HG02981 (cell line): ENCODE measurements around the gene ZBTB22.

Experiments used
- ATAC-seq: cut with Tn5 transposase; IDR thresholded peaks from one replicate; pipeline ENCODE4 v1.9.1; 2021; ENCODE audit warnings: mild to moderate bottlenecking, moderate library complexity; ENCODE audit not compliant: unreplicated experiment

The ZBTB22 gene

DNA sequence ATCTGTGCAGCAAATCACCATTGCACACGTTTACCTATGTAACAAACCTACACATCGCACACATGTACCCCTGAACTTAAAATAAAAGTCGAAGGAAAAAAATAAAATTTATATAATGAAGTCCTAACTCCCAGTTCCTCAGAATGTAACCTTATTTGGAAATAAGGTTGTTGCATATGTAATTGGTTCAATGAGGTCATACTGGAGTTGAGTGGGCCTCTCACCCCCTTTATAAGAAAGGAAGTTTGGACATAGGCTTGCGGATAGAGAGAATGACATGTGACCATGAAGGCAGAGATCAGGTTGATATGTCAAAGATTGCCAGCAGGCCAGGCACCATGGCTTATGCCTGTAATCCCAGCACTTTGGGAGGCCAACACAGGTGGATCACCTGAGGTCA lies 16.1 kb upstream of the ZBTB22 start:
- ATAC-seq = no peak

DNA sequence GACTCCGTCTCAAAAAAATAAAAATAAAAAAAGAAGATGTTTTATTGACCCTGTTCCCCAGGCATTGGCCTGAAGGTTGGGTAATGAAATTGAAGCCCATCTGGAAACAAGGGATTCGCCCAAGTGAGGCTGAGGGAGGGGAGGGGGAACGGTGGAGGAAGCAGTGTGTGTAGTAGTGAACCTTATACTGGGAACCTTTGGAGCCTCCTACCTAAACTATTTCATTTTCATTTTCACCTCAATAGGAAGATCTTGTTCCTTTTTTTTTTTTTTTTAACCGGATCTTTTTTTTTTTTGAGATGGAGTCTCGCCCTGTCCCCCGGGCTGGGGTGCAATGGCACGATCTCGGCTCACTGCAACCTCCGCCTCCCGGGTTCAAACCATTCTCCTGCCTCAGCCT lies 13.2 kb upstream of the ZBTB22 start:
- ATAC-seq = no peak

GRCh38 chr6:33329058-33329457 lies 11.5 kb upstream of the ZBTB22 start:
- no peak for ATAC-seq

GRCh38 chr6:33324125-33324524 lies 6.6 kb upstream of the ZBTB22 start:
- ATAC-seq = no peak

DNA sequence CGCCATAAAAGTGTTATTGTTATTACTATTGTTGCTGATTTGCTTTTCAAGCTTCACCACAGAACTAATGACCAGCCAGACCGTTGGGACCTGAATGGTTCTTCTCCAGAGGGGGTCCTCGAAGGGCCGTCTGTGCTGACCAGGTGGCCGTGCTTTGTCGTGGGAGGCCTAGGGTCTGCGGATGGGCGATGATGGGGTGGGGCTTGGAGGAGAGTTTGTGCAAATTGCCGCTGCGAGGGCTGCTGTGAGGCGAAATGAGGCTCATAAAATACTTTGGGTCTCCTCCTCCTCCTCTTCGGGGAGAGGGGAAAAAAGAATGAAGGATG lies 6.0 kb upstream of the ZBTB22 start:
- ATAC-seq = no peak

DNA sequence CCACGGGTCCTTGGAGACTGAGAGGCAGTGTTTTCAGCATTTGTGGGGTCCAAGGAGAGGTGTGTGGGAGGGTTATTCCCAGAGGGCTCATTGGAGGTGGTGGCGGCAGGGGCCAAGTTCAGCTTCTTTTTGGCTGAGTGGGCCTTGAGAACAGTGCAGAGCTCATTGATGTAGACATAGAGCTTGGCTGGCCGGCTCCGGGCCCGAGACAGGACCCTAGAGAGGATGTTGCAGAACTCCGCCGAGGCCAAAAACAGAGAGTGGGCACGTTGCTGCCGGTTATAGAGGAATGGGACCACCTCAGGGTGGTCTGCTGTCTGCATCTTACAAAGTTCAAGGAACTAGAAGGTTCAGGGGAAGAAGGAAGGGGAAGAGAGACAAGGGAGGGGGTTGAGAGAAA lies 3.7 kb upstream of the ZBTB22 start:
- no peak for ATAC-seq

- no peak for ATAC-seq
Observed at GRCh38 chr6:33320315-33321181, 3.0 kb upstream of the ZBTB22 start.

- no peak for ATAC-seq
Observed at GRCh38 chr6:33319939-33320314, 2.4 kb upstream of the ZBTB22 start.

DNA sequence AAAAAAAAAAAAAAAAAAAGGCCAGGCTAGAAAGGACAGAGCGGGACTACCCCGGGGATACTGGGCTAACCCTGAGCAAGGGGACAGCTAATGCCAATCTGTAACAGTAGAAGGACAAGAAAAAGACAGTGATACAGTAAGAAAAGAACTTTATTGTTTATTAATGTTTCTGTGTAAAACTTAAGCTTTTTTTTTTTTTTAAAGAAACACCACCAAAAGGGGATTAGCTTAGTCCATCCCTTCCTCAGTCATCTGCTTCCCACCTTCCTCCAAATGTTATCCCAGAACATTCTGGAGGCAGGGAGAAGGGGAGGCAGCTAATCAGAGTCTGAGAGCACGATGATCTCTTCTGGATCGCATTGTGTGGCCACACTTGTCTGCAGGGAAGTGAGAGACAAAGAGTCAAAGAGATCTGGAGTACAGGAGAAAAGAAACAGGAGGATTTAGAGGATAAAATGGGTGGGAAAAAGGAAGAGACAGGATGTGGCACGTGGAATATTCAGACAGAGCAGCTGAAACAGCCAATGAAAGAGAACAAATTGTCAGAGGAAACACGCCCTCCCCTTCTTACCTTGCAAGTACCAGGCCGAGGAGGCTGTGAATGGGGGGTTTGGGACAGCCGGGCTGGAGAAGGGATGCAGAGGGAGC lies 1.0 kb upstream of the ZBTB22 start:
- no peak for ATAC-seq

DNA sequence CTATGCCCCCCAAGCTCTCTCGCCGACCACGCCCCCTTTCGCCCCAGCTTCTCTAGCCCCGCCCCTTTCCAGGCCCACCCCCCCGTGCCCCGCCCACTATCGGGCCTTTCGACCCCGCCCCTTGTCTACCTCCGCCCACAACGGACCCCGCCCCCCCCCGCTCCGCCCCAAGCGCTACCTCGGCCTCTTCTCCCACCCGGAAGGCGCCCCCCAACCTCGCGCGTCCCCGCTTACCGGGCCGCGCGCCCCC lies 200 bp downstream of the ZBTB22 start:
- no peak for ATAC-seq

GRCh38 chr6:33316603-33317418 lies 733 bp downstream of the ZBTB22 start:
- no peak for ATAC-seq

GRCh38 chr6:33315793-33316602 lies 1.5 kb downstream of the ZBTB22 start:
- no peak for ATAC-seq

DNA sequence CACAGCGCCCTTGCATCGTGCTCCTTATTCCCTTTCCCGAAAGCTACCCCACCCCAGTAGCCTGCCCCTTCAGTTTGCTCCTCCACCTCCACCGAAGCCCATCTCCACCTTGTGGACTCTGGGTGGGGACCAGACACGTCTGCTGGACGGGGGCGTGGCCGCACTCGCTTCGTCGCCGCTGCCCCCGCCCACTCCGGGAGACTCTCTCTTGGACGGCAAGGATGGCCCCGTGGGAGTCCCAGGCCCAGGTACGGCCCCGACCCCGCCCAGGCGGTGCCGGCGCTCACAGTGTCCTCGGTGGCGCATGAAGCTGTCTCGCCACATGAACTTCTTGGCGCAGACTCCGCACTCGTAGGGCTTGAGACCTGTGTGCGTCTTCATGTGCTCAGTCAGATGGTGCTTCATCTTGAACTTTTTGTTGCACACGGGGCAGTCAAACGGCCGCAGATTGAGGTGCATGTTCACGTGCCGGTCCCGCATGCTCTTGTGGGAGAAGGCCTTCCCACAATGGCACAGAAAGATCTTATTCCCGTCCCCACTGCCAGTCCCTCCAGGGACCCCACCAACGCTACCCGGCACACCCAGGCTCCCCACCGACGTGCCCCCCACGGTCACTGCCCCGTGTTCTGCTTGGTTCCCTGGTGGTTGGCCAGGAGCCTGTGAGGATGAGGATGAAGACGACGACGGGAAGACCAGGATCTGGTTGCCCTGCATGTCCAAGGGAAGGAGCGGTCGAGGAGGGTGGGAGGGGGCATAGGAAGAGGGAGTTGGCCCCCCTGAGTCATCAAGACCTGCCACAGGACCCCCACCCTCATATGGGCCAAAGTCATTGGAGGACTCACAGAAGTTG lies 2.4 kb downstream of the ZBTB22 start:
- ATAC-seq = no peak

- no peak for ATAC-seq
Observed at GRCh38 chr6:33314515-33314942, 3.0 kb downstream of the ZBTB22 start.

- ATAC-seq = peak; percentile 36
Observed at GRCh38 chr6:33313709-33314514, 3.6 kb downstream of the ZBTB22 start, which contains the start of gene TAPBP. TAPBP (minus strand) TSS chr6:33314078; CDS start chr6:33314041, 37 bp downstream.

DNA sequence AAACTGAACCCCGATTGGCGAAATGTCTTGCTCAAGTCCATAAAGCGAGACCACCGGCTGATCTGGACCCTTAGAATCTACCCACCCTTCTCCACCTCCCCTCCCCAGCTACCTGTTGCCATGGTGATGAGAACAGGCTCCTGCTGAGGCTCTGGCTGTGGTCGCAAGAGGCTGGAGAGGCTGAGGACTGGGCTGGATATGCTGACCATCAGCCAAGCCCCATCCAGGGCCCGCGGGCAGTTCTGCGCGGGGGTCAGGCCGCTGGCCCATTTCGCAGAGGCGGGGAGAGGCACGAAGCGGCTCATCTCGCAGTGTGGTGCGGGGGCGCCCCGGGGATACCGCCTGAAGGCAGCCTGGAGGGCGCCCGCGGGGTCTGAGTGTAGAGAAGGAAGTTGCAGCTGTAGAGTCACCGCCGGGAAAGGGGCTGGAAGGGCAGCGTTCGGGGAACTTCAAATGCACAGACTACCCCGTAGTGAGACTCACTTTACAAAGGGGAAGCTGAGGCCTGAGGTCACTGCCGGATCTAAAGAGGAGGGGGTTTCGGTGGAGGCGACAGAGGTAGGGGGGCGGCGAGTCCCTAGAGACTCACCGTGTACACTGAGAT lies 4.3 kb downstream of the ZBTB22 start:
- peak; percentile 2 for ATAC-seq

DNA sequence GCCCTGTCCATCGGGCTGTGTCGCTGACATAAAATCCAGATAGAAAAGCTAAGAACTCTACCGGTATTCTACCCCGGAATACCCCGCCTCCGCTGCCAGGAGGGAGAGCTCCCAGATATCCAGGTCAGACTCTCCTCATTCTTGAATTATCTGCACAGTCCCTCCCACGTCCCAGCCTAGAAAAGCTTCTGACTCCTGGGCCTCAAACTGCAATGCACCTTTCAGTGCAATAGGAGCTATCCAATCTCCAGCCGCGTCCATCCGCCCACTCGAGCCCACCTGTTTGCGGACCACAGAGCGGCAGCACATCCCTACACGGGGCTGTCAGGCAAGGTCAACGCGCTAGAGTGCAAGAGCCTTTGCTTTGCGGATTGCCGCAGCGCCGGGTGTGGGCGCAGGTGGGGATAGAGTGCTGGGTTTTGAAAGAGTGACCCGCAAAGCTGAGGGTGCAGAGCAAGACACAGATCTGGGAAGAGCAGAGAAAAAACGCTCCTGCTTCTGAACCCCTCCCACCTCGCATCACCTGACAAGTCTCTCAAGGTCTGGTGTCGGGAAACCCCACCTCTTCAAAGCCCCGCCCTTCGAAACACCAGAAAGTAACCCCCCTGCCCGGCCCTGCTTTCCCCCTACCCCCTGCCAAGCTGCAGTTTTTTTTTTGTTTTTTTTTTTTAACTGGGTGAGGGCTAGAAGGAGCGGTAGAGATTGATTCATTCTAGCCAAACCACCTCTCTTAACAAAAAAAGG lies 5.0 kb downstream of the ZBTB22 start:
- ATAC-seq = no peak

DNA sequence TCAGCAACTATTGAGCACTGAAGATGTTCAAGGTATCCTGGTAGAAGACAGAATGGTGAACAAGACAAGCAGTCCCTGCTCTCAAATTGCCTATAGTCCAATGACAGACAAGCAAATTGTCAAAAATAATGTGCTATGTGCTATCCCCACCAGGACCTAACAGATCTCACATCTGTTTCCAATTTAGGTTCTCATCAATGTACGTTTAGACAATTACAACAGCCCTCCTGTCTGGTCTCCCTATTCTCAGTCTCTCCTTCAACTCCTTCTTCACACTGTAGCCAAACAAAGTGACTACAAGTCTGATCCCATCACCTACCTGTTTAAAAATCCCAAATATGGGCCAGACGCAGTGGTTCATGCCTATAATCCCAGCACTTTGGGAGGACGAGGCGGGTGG lies 11.2 kb downstream of the ZBTB22 start:
- ATAC-seq = no peak
